IMR-90 (cell line): ENCODE data around the gene YWHAG. TPM values are rescaled to one million over a fixed set of nuclear protein-coding genes. Genes with fewer than 3 reads are reported as not detected.
A peak's percentile ranks its signal among the peaks of the same experiment; 100 is the strongest.

ENCODE experiments used
- ATAC-seq: fragments of 200-7000 bp; cut with Tn5 transposase; 2 replicates; pipeline ENCODE4 v1.9.1; 2020; ENCODE audit warnings: low read depth, mild to moderate bottlenecking, moderate library complexity
- BruUV-seq: library from RNA; stranded (reverse); fragments of 400-500 nt; replicated peaks from 2 replicates; lab custom pipeline; 2021; lab: Mats Ljungman, UMichigan
- CTCF ChIA-PET: fragments of 300-600 bp; formaldehyde crosslinking; extraction: SDS; loops from one replicate; lab custom pipeline; 2021; ENCODE audit warnings: antibody characterized with exemption; lab: Yijun Ruan, JAX
- POLR2A ChIA-PET: fragments of 300-600 bp; sonication (Branson Sonifier 250); formaldehyde crosslinking; loops from one replicate; lab custom pipeline; 2022; ENCODE audit warnings: antibody characterized with exemption; ENCODE audit not compliant: unreplicated experiment; lab: Charles Lee
- DNase-seq: peaks from one replicate; pipeline ENCODE4 v3.0.0; 2013
- H2AFZ ChIP-seq: replicated peaks from 2 replicates; pipeline ENCODE3; 2013; ENCODE audit warnings: low read length, mild to moderate bottlenecking; ENCODE audit not compliant: poor library complexity
- H2AK5ac ChIP-seq: 2 replicates; pipeline ENCODE4 v1.6.1; 2013; ENCODE audit warnings: low read depth, low read length, inconsistent platforms
- H2AK9ac ChIP-seq: replicated peaks from 2 replicates; pipeline ENCODE3; 2013; ENCODE audit warnings: mild to moderate bottlenecking, low read depth, low read length, moderate library complexity; ENCODE audit not compliant: poor library complexity
- H2BK120ac ChIP-seq: 2 replicates; pipeline ENCODE4 v1.6.1; 2013; ENCODE audit warnings: low read depth, low read length, inconsistent platforms
- H2BK15ac ChIP-seq: 3 replicates; pipeline ENCODE4 v1.6.1; 2013; ENCODE audit warnings: low read depth, low read length, inconsistent platforms
- H2BK20ac ChIP-seq: 2 replicates; pipeline ENCODE4 v1.6.1; 2013; ENCODE audit warnings: low read depth, mild to moderate bottlenecking, inconsistent platforms, low read length, moderate library complexity
- H2BK5ac ChIP-seq: 2 replicates; pipeline ENCODE4 v1.6.1; 2013; ENCODE audit warnings: mild to moderate bottlenecking, low read depth, low read length, inconsistent platforms; ENCODE audit not compliant: poor library complexity, severe bottlenecking
- H3K14ac ChIP-seq: replicated peaks from 2 replicates; pipeline ENCODE4 v1.6.1; 2013; ENCODE audit warnings: low read depth, low read length, inconsistent platforms
- H3K18ac ChIP-seq: 2 replicates; pipeline ENCODE4 v1.6.1; 2013; ENCODE audit warnings: low read depth, low read length, control low read depth
- H3K23ac ChIP-seq: 2 replicates; pipeline ENCODE4 v1.6.1; 2013; ENCODE audit warnings: low read depth, low read length, inconsistent platforms
- H3K27ac ChIP-seq: 2 replicates; pipeline ENCODE4 v1.5.1; 2013; ENCODE audit warnings: mild to moderate bottlenecking, control low read depth, low read length; ENCODE audit not compliant: insufficient read depth
- H3K27me3 ChIP-seq: 2 replicates; pipeline ENCODE4 v1.6.1; 2013; ENCODE audit warnings: low read length; ENCODE audit not compliant: control insufficient read depth, insufficient read depth
- H3K36me3 ChIP-seq: 2 replicates; pipeline ENCODE4 v1.6.1; 2013; ENCODE audit warnings: low read length, mixed read lengths; ENCODE audit not compliant: control insufficient read depth, insufficient read depth
- H3K4ac ChIP-seq: 2 replicates; pipeline ENCODE4 v1.6.1; 2013; ENCODE audit warnings: low read depth, low read length, inconsistent platforms
- H3K4me1 ChIP-seq: 2 replicates; pipeline ENCODE4 v1.6.1; 2013; ENCODE audit warnings: low read length, mixed read lengths; ENCODE audit not compliant: control insufficient read depth, insufficient read depth
- H3K4me2 ChIP-seq: 2 replicates; pipeline ENCODE4 v1.6.1; 2013; ENCODE audit warnings: low read depth, mild to moderate bottlenecking, control low read depth, low read length, moderate library complexity
- H3K4me3 ChIP-seq: 2 replicates; pipeline ENCODE4 v1.5.1; 2013; ENCODE audit warnings: low read depth, mild to moderate bottlenecking, control low read depth, low read length, moderate library complexity; ENCODE audit not compliant: insufficient read depth
- H3K56ac ChIP-seq: 2 replicates; pipeline ENCODE4 v1.6.1; 2013; ENCODE audit warnings: low read length, inconsistent platforms; ENCODE audit not compliant: insufficient read depth; ENCODE audit errors: extremely low read depth
- H3K79me1 ChIP-seq, 2 experiments: 2 replicates each; pipeline ENCODE4 v1.6.1; 2013; ENCODE audit warnings: low read length in 2 of 2, inconsistent platforms in 1 of 2, low read depth in 1 of 2
- H3K9ac ChIP-seq: 2 replicates; pipeline ENCODE4 v1.6.1; 2013; ENCODE audit warnings: low read depth, low read length, control low read depth
- H3K9me1 ChIP-seq: 2 replicates; pipeline ENCODE4 v1.6.1; 2013; ENCODE audit warnings: low read length, inconsistent platforms; ENCODE audit not compliant: insufficient read depth
- H3K9me3 ChIP-seq: 2 replicates; pipeline ENCODE4 v1.6.1; 2013; ENCODE audit warnings: low read length; ENCODE audit not compliant: control insufficient read depth, insufficient read depth
- H4K20me1 ChIP-seq: 2 replicates; pipeline ENCODE4 v1.6.1; 2013; ENCODE audit warnings: low read length, inconsistent platforms; ENCODE audit not compliant: insufficient read depth
- H4K5ac ChIP-seq: 2 replicates; pipeline ENCODE4 v1.6.1; 2013; ENCODE audit warnings: mild to moderate bottlenecking, low read depth, low read length, control low read depth
- H4K8ac ChIP-seq, 2 experiments: 2 replicates each; pipeline ENCODE4 v1.6.1; 2013; ENCODE audit warnings: low read depth in 2 of 2, low read length in 2 of 2, control low read depth in 1 of 2, inconsistent platforms in 1 of 2
- H4K91ac ChIP-seq: 2 replicates; pipeline ENCODE4 v1.6.1; 2013; ENCODE audit warnings: low read depth, low read length, inconsistent platforms; ENCODE audit not compliant: insufficient read depth
- BHLHE40 ChIP-seq: fragments of 150-350 bp; IDR thresholded peaks from 2 replicates; pipeline ENCODE4 v1.6.1; 2016; ENCODE audit warnings: mild to moderate bottlenecking, low read depth, low read length
- CEBPB ChIP-seq: IDR thresholded peaks from 2 replicates; pipeline ENCODE4 v1.6.1; 2012; ENCODE audit warnings: low read depth, low read length, improper control_type of control experiment
- CHD1 ChIP-seq: IDR thresholded peaks from 2 replicates; pipeline ENCODE4 v1.6.1; 2012; ENCODE audit warnings: low read depth, low read length, improper control_type of control experiment
- CTCF ChIP-seq: conservative IDR thresholded peaks from 2 replicates; pipeline ENCODE4 v1.5.1; 2012; ENCODE audit warnings: mild to moderate bottlenecking, low read depth, low read length, improper control_type of control experiment
- ELK1 ChIP-seq: fragments of 150-350 bp; IDR thresholded peaks from 2 replicates; pipeline ENCODE4 v1.6.1; 2016; ENCODE audit warnings: low read depth, mild to moderate bottlenecking, low read length, moderate library complexity, borderline replicate concordance
- FOS ChIP-seq: fragments of 150-350 bp; IDR thresholded peaks from 2 replicates; pipeline ENCODE4 v1.6.1; 2016; ENCODE audit warnings: low read depth, low read length
- MAFK ChIP-seq: IDR thresholded peaks from 2 replicates; pipeline ENCODE4 v1.6.1; 2012; ENCODE audit warnings: low read depth, low read length, improper control_type of control experiment
- MAZ ChIP-seq: IDR thresholded peaks from 2 replicates; pipeline ENCODE4 v1.6.1; 2012; ENCODE audit warnings: low read depth, mild to moderate bottlenecking, low read length, improper control_type of control experiment, moderate library complexity, borderline replicate concordance
- MXI1 ChIP-seq: IDR thresholded peaks from 2 replicates; pipeline ENCODE4 v1.6.1; 2012; ENCODE audit warnings: low read depth, mild to moderate bottlenecking, low read length, moderate library complexity, borderline replicate concordance
- NFE2L2 ChIP-seq: fragments of 150-350 bp; IDR thresholded peaks from 2 replicates; pipeline ENCODE4 v1.6.1; 2016; ENCODE audit warnings: low read depth, mild to moderate bottlenecking, low read length
- POLR2A ChIP-seq: IDR thresholded peaks from 2 replicates; pipeline ENCODE4 v1.6.1; 2012; ENCODE audit warnings: mild to moderate bottlenecking, low read depth, low read length
- RAD21 ChIP-seq: IDR thresholded peaks from 2 replicates; pipeline ENCODE4 v1.6.1; 2012; ENCODE audit warnings: low read length, improper control_type of control experiment
- RCOR1 ChIP-seq: IDR thresholded peaks from 2 replicates; pipeline ENCODE4 v1.6.1; 2012; ENCODE audit warnings: mild to moderate bottlenecking, low read length, improper control_type of control experiment; ENCODE audit not compliant: insufficient replicate concordance
- RFX5 ChIP-seq: IDR thresholded peaks from 2 replicates; pipeline ENCODE4 v1.8.0; 2012; ENCODE audit warnings: low read depth, mild to moderate bottlenecking, low read length, moderate library complexity
- SMC3 ChIP-seq: fragments of 150-350 bp; IDR thresholded peaks from 2 replicates; pipeline ENCODE4 v1.6.1; 2016; ENCODE audit warnings: low read depth, mild to moderate bottlenecking, antibody characterized with exemption, low read length, moderate library complexity
- USF2 ChIP-seq: fragments of 150-350 bp; IDR thresholded peaks from 2 replicates; pipeline ENCODE4 v1.6.1; 2017; ENCODE audit warnings: mild to moderate bottlenecking, antibody characterized with exemption, low read length, low read depth
- WGBS, 2 experiments: methylation state at CpG; one replicate each; pipeline versions ENCODE4 v1.1.5 to v1.1.7; 2013; ENCODE audit warnings: missing lambda C conversion rate in 2 of 2; ENCODE audit not compliant: insufficient read length in 1 of 2; ENCODE audit errors: extremely low coverage in 2 of 2; 5-methylcytosine and 5-hydroxymethylcytosine counted together
- dilution Hi-C: fragments of 300-500 bp; cut with HindIII; formaldehyde crosslinking; loops from one replicate; pipeline ENCODE4 v1.14.3; 2018; ENCODE audit warnings: low sequenced_read_pairs; ENCODE audit not compliant: unreplicated experiment
- in situ Hi-C: fragments of 300-500 bp; cut with MboI; formaldehyde crosslinking; loops from 3 replicates; pipeline ENCODE4 v1.14.3; 2019; ENCODE audit warnings: low sequenced_read_pairs, inconsistent platforms, mixed read lengths
- intact Hi-C: fragments of 100-400 bp; cut with micrococcal nuclease; formaldehyde crosslinking; loops from 2 replicates; pipeline ENCODE4 v1.10.0; 2022
- polyA plus RNA-seq, 3 experiments: library from polyadenylated mRNA; depleted of rRNA; stranded (reverse); fragments of >200 nt; gene quantifications; 2 replicates each; pipeline ENCODE4 v1.2.3, GENCODE V29; 2012; ENCODE audit warnings: low replicate concordance in 1 of 3
- total RNA-seq: library from RNA; depleted of rRNA; stranded (reverse); fragments of >200 nt; gene quantifications from 2 replicates; pipeline ENCODE4 v1.2.3, GENCODE V29; 2012

YWHAG gene
- total and polyA plus RNA-seq, 2 of the 4 experiments (the other 2 are of a cell fraction), result 40.1 to 64.9 TPM

- Histone ChIP-seq H3K14ac (no peak overlapping the region), H3K36me3 (no peaks in the 10 kb centered on the region), H3K27me3 (no peaks in the 10 kb centered on the region; the same call in 1 of the 2 replicates), H4K5ac (no peak overlapping the region), H4K91ac (no peak overlapping the region), H2BK15ac (no peak overlapping the region), H4K20me1 (no peaks in the 10 kb centered on the region), H2AK5ac (no peak overlapping the region), H3K4ac (no peak overlapping the region), H3K79me1 (peaks cover 0 to 5% of the 10 kb centered on the region in 2 experiments; a peak in 1 of 4 replicates), H3K4me1 (peaks cover 13% of the 10 kb centered on the region), H3K9ac (no peak overlapping the region), H2BK5ac (no peak overlapping the region), H3K27ac (no peak overlapping the region), H3K4me2 (no peak overlapping the region), H3K9me3 (no peaks in the 10 kb centered on the region), H2BK20ac (no peak overlapping the region), H2BK120ac (no peak overlapping the region), H2AFZ (no peak overlapping the region), H3K23ac (no peak overlapping the region), H3K9me1 (peaks cover 11% of the 10 kb centered on the region), H3K56ac (no peak overlapping the region), H2AK9ac (peak overlapping the region; percentile 78), H4K8ac (no peak overlapping the region), H3K18ac (no peak overlapping the region), H3K4me3 (no peak overlapping the region)
- ChIA-PET CTCF (no interaction called here), POLR2A (interaction anchor here (0.5 kb wide), 1 partner anchor 30 kb away, joined by 7 read pairs; no protein-coding TSS in a partner anchor)
- dilution Hi-C loops (no loop called here), intact Hi-C loops (no loop called here), in situ Hi-C loops (no loop called here)
- no peak for DNase-seq
- WGBS, 2 experiments, result 80% methylated on average over 2 of the region's 9 CpGs; no CpG with 5 or more reads in 1 of the 2 experiments
- TF ChIP-seq FOS (no peak), MAFK (no peak), MAZ (no peak), POLR2A (no peak), SMC3 (no peak), CEBPB (no peak), MXI1 (no peak), BHLHE40 (no peak), USF2 (no peak), RFX5 (no peak), ELK1 (no peak), CHD1 (no peak), RCOR1 (no peak), CTCF (no peak), RAD21 (no peak), NFE2L2 (no peak)
- BruUV-seq, result no TSS peak
- no peak for ATAC-seq
Observed at GRCh38 chr7:76394957-76395356, 36.2 kb upstream of the YWHAG start.
